Measurements from ENCODE around the gene CCDC110. TPM values are rescaled to one million over a fixed set of nuclear protein-coding genes. Genes with fewer than 3 reads are reported as not detected.

Gene CCDC110
- total and polyA plus RNA-seq, 2 of the 13 experiments (the other 11 are each of a cell fraction or from before 2014, with no cell fraction given) = not detected

GRCh38 chr4:185425647-185426352, 45.7 kb downstream of the CCDC110 start, which contains the start of gene UFSP2 (continued):
- TF ChIP-seq SCMH1 (CRISPR knock-in tag; IDR thresholded peaks at IDR 0.05; ENCODE audit: borderline replicate concordance) = no peak
- TF ChIP-seq ZNF691 (CRISPR knock-in tag; IDR thresholded peaks at IDR 0.05; ENCODE audit: borderline replicate concordance, low read depth) = peak; percentile 92
- TF ChIP-seq MEF2D (CRISPR knock-in tag; IDR thresholded peaks at IDR 0.05) = 0 out of 2 replicates have a peak, but pooled peaks have one; percentile 72
- TF ChIP-seq ZNF20 (CRISPR knock-in tag; IDR thresholded peaks at IDR 0.05) = no peak
- TF ChIP-seq FLYWCH1 (CRISPR knock-in tag; IDR thresholded peaks at IDR 0.05) = no peak
- TF ChIP-seq SYNCRIP (IDR thresholded peaks at IDR 0.05; ENCODE audit: insufficient read depth, low read depth, low read length) = no peak
- TF ChIP-seq ETV5 (CRISPR knock-in tag; IDR thresholded peaks at IDR 0.05; ENCODE audit: borderline replicate concordance) = no peak; the same call in 1 of the 2 replicates
- no peak for TF ChIP-seq ZNF468 (CRISPR knock-in tag; IDR thresholded peaks at IDR 0.05)
- TF ChIP-seq SKI (IDR thresholded peaks at IDR 0.05; ENCODE audit: partially characterized antibody) = no peak
- no peak for TF ChIP-seq SRSF4 (IDR thresholded peaks at IDR 0.05; ENCODE audit: low read depth, low read length, poor library complexity, severe bottlenecking)
- no peak for TF ChIP-seq TMF1 (CRISPR knock-in tag; IDR thresholded peaks at IDR 0.05; ENCODE audit: low read depth)
- TF ChIP-seq TAF1 (CRISPR knock-in tag; IDR thresholded peaks at IDR 0.05) = peak; percentile 82
- peak; percentile 60; the same call in 1 of the 2 replicates for TF ChIP-seq GZF1 (CRISPR knock-in tag; IDR thresholded peaks at IDR 0.05)
- no peak; the same call in 1 of the 2 replicates for TF ChIP-seq ZIK1 (CRISPR knock-in tag; IDR thresholded peaks at IDR 0.05; ENCODE audit: borderline replicate concordance, low read depth)
- no peak for TF ChIP-seq ZFYVE20 (CRISPR knock-in tag; IDR thresholded peaks at IDR 0.05; ENCODE audit: borderline replicate concordance, low read depth)
- peak; percentile 90 for TF ChIP-seq MAX (IDR thresholded peaks at IDR 0.05)
- TF ChIP-seq ZBTB1 (CRISPR knock-in tag; IDR thresholded peaks at IDR 0.05; ENCODE audit: borderline replicate concordance) = no peak
- no peak for TF ChIP-seq ZFAT (CRISPR knock-in tag; conservative IDR thresholded peaks at IDR 0.05)
- no peak for TF ChIP-seq ZXDC (CRISPR knock-in tag; IDR thresholded peaks at IDR 0.05)
